CD4-positive, alpha-beta T cell treated with Interleukin-17A for 1 hour (primary cell): Measurements from ENCODE around the gene ANO8.
"Not testable (repeated sequence)": the region's sequence is repeated elsewhere in the genome, so short reads cannot be mapped to it uniquely, and the experiment has no call there.

Experiments used
- DNase-seq: peaks from one replicate; pipeline ENCODE4 v3.0.0-alpha.2; 2020

Gene ANO8

GRCh38 chr19:17309965-17310461 lies 24.6 kb downstream of the ANO8 start:
- no peak for DNase-seq

- peak; percentile 100 for DNase-seq
Measured at GRCh38 chr19:17309198-17309964, 25.3 kb downstream of the ANO8 start, which contains the start of gene DDA1. Gene DDA1, plus strand, starts transcription at chr19:17309563. Its CDS starts 92 bp downstream, at chr19:17309655.

GRCh38 chr19:17307876-17308377 lies 26.7 kb downstream of the ANO8 start:
- DNase-seq = no peak

- no peak for DNase-seq
Measured at GRCh38 chr19:17306285-17306714, 28.4 kb downstream of the ANO8 start.

GRCh38 chr19:17305517-17306284 lies 29.0 kb downstream of the ANO8 start, which contains the start of gene MRPL34:
Gene MRPL34, plus strand, starts transcription at chr19:17305872. Its CDS starts 21 bp downstream, at chr19:17305893.
- peak; percentile 99 for DNase-seq

GRCh38 chr19:17305216-17305516 lies 29.5 kb downstream of the ANO8 start:
- no peak for DNase-seq

GRCh38 chr19:17304386-17305215 lies 30.1 kb downstream of the ANO8 start:
- no peak for DNase-seq

- DNase-seq = no peak
Measured at GRCh38 chr19:17303940-17304267, 30.8 kb downstream of the ANO8 start.

GRCh38 chr19:17303167-17303939 lies 31.3 kb downstream of the ANO8 start, which contains the start of gene ABHD8:
Gene ABHD8, minus strand, starts transcription at chr19:17303425. Its CDS starts 1,809 bp downstream, at chr19:17301616.
- DNase-seq = peak; percentile 95

GRCh38 chr19:17302391-17303166 lies 32.1 kb downstream of the ANO8 start:
- peak; percentile 40 for DNase-seq

GRCh38 chr19:17300992-17301619 lies 33.5 kb downstream of the ANO8 start:
- no peak for DNase-seq

- no peak for DNase-seq
Measured at GRCh38 chr19:17296976-17297375, 37.7 kb downstream of the ANO8 start.

- DNase-seq = no peak
Measured at GRCh38 chr19:17296273-17296672, 38.4 kb downstream of the ANO8 start.

- not testable (repeated sequence) for DNase-seq
Measured at GRCh38 chr19:17295551-17295950, 39.1 kb downstream of the ANO8 start.

- peak; percentile 59 for DNase-seq
Measured at GRCh38 chr19:17294051-17294891, 40.4 kb downstream of the ANO8 start.

- DNase-seq = no peak
Measured at GRCh38 chr19:17293605-17294004, 41.0 kb downstream of the ANO8 start.

- peak; percentile 88 for DNase-seq
Measured at GRCh38 chr19:17292301-17293074, 42.2 kb downstream of the ANO8 start.

- peak; percentile 40 for DNase-seq
Measured at GRCh38 chr19:17289489-17289888, 45.2 kb downstream of the ANO8 start.

- no peak for DNase-seq
Measured at GRCh38 chr19:17286752-17287151, 47.9 kb downstream of the ANO8 start.
